ENCODE results near the gene CD53.

DNA sequence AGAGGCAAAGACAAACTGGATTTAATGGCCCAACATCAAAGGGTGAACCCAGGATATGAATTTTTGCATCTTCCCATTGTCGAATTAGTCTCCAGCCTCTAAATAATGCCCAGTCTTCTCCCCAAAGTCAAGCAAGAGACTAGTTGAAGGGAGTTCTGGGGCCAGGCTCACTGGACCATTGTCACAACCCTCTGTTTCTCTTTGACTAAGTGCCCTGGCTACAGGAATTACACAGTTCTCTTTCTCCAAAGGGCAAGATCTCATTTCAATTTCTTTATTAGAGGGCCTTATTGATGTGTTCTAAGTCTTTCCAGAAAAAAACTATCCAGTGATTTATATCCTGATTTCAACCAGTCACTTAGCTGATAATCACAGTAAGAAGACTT is 26.5 kb downstream of the CD53 start:
- TF ChIP-seq, protein P1, sequence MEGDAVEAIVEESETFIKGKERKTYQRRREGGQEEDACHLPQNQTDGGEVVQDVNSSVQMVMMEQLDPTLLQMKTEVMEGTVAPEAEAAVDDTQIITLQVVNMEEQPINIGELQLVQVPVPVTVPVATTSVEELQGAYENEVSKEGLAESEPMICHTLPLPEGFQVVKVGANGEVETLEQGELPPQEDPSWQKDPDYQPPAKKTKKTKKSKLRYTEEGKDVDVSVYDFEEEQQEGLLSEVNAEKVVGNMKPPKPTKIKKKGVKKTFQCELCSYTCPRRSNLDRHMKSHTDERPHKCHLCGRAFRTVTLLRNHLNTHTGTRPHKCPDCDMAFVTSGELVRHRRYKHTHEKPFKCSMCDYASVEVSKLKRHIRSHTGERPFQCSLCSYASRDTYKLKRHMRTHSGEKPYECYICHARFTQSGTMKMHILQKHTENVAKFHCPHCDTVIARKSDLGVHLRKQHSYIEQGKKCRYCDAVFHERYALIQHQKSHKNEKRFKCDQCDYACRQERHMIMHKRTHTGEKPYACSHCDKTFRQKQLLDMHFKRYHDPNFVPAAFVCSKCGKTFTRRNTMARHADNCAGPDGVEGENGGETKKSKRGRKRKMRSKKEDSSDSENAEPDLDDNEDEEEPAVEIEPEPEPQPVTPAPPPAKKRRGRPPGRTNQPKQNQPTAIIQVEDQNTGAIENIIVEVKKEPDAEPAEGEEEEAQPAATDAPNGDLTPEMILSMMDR (IDR thresholded peaks at IDR 0.05 in 4 of 5, conservative IDR thresholded peaks at IDR 0.05 in 1 of 5), result no peak
- no peak for TF ChIP-seq POLR2A (IDR thresholded peaks at IDR 0.05)

Measured in gastrocnemius medialis (tissue), 4 donors.